Endothelial cell of umbilical vein (primary cell): ENCODE measurements around the gene HTR3C. TPM values are rescaled to one million over a fixed set of nuclear protein-coding genes. Genes with fewer than 3 reads are reported as not detected.

Experiments used
- BruUV-seq: library from RNA; stranded (reverse); fragments of 400-500 nt; replicated peaks from 2 replicates; lab custom pipeline; 2021; lab: Mats Ljungman, UMichigan
- CTCF ChIA-PET: fragments of 300-600, 350-600 bp; sonication (Branson Sonifier 250); formaldehyde crosslinking; loops from one replicate; lab custom pipeline; 2021; ENCODE audit warnings: antibody characterized with exemption, inconsistent platforms; lab: Charles Lee
- POLR2A ChIA-PET: fragments of 300-600, 350-600 bp; sonication (Branson Sonifier 250); formaldehyde crosslinking; loops from one replicate; lab custom pipeline; 2021; ENCODE audit warnings: antibody characterized with exemption, inconsistent platforms; lab: Charles Lee
- DNase-seq: peaks from one replicate; pipeline ENCODE4 v3.0.0-alpha.2; 2011; ENCODE audit warnings: low read depth, low spot score
- FAIRE-seq: peaks from 2 replicates; lab custom pipeline; 2011; peaks lifted over from hg19 to GRCh38; lab: Jason Lieb, UNC
- H2AFZ ChIP-seq: 2 replicates; pipeline ENCODE4 v1.6.0; 2012; ENCODE audit warnings: low read depth, low read length, control low read depth, inconsistent platforms
- H3K27ac ChIP-seq: 2 replicates; pipeline ENCODE4 v1.5.1; 2011; ENCODE audit warnings: low read depth, mild to moderate bottlenecking, control low read depth, low read length, moderate library complexity; ENCODE audit not compliant: insufficient read depth
- H3K27me3 ChIP-seq, 2 experiments: 2 replicates each; pipeline versions ENCODE4 v1.6.0 to v1.6.1; 2011; ENCODE audit warnings: low read length in 2 of 2, mixed read lengths in 1 of 2; ENCODE audit not compliant: control insufficient read depth in 2 of 2, insufficient read depth in 2 of 2
- H3K36me3 ChIP-seq, 2 experiments: 2 replicates in 1 of 2; 3 replicates in 1 of 2; pipeline ENCODE4 v1.5.1; 2011; ENCODE audit warnings: low read length in 2 of 2, mild to moderate bottlenecking in 1 of 2, moderate library complexity in 1 of 2; ENCODE audit not compliant: control insufficient read depth in 2 of 2, insufficient read depth in 2 of 2; ENCODE audit errors: extremely low read depth in 1 of 2
- H3K4me1 ChIP-seq: 3 replicates; pipeline ENCODE4 v1.5.1; 2011; ENCODE audit warnings: mild to moderate bottlenecking, low read length; ENCODE audit not compliant: control insufficient read depth, insufficient read depth; ENCODE audit errors: extremely low read depth
- H3K4me2 ChIP-seq: 2 replicates; pipeline ENCODE4 v1.6.1; 2011; ENCODE audit warnings: low read length, control low read depth, mixed read lengths; ENCODE audit not compliant: insufficient read depth
- H3K4me3 ChIP-seq, 3 experiments: fragments of 200-600 bp in 1 of 3; sonication (generic), shearing (Covaris generic) in 1 of 3; replicated peaks in 1 of 3; 2 replicates each; pipeline ENCODE4 v1.5.1; 2011 to 2016; ENCODE audit warnings: control low read depth in 3 of 3, low read length in 3 of 3, mild to moderate bottlenecking in 2 of 3, inconsistent platforms in 1 of 3, low read depth in 1 of 3, moderate library complexity in 1 of 3; ENCODE audit not compliant: insufficient read depth in 1 of 3
- H3K79me2 ChIP-seq: 2 replicates; pipeline ENCODE4 v1.6.0; 2012; ENCODE audit warnings: low read length, inconsistent platforms; ENCODE audit not compliant: control insufficient read depth, insufficient read depth
- H3K9ac ChIP-seq: replicated peaks from 2 replicates; pipeline ENCODE3; 2011; ENCODE audit warnings: low read length, control low read depth; ENCODE audit not compliant: insufficient read depth; ENCODE audit errors: extremely low read depth
- H3K9me1 ChIP-seq: replicated peaks from 3 replicates; pipeline ENCODE4 v1.6.0; 2011; ENCODE audit warnings: mild to moderate bottlenecking, low read length; ENCODE audit not compliant: control insufficient read depth, insufficient read depth; ENCODE audit errors: extremely low read depth
- H3K9me3 ChIP-seq: replicated peaks from 2 replicates; pipeline ENCODE4 v1.5.1; 2012; ENCODE audit warnings: low read length, inconsistent platforms; ENCODE audit not compliant: control insufficient read depth, insufficient read depth
- H4K20me1 ChIP-seq: replicated peaks from 2 replicates; pipeline ENCODE3; 2011; ENCODE audit warnings: mild to moderate bottlenecking, low read length; ENCODE audit not compliant: control insufficient read depth, insufficient read depth; ENCODE audit errors: extremely low read depth
- EZH2 ChIP-seq: IDR thresholded peaks from 2 replicates; pipeline ENCODE4 v1.6.1; 2012; ENCODE audit warnings: borderline replicate concordance, low read depth, mild to moderate bottlenecking, moderate library complexity, low read length, inconsistent platforms; ENCODE audit not compliant: severe bottlenecking
- FOS ChIP-seq: IDR thresholded peaks from 2 replicates; pipeline ENCODE4 v1.6.1; 2011; ENCODE audit warnings: mild to moderate bottlenecking, low read length, moderate library complexity, borderline replicate concordance; ENCODE audit not compliant: insufficient read depth
- GATA2 ChIP-seq: IDR thresholded peaks from 2 replicates; pipeline ENCODE4 v1.7.0; 2011; ENCODE audit warnings: low read depth, mild to moderate bottlenecking, moderate library complexity, mixed read lengths, low read length; ENCODE audit not compliant: insufficient read length, insufficient read depth
- JUN ChIP-seq: IDR thresholded peaks from 2 replicates; pipeline ENCODE4 v1.6.1; 2011; ENCODE audit warnings: borderline replicate concordance, low read depth; ENCODE audit not compliant: insufficient read length, insufficient read depth
- MYC ChIP-seq: IDR thresholded peaks from one replicate; pipeline ENCODE4 v1.6.1; 2011; ENCODE audit warnings: mild to moderate bottlenecking, low read depth, low read length
- POLR2A ChIP-seq: IDR thresholded peaks from 2 replicates; pipeline ENCODE4 v1.6.1; 2012; ENCODE audit warnings: low read depth, mild to moderate bottlenecking, control low read depth, low read length
- POLR2AphosphoS5 ChIP-seq: IDR thresholded peaks from 2 replicates; pipeline ENCODE4 v1.6.1; 2012; ENCODE audit warnings: low read depth, mild to moderate bottlenecking, control low read depth, low read length, moderate library complexity; ENCODE audit not compliant: insufficient read depth
- dilution Hi-C: fragments of 300-500 bp; cut with MboI; formaldehyde crosslinking; loops from one replicate; pipeline ENCODE4 v1.15.0; 2019; ENCODE audit warnings: low sequenced_read_pairs; ENCODE audit not compliant: extremely low pct_ligation_motif_present
- intact Hi-C: fragments of 100-400 bp; cut with micrococcal nuclease; formaldehyde crosslinking; loops from one replicate; pipeline ENCODE4 v1.10.0; 2022
- polyA plus RNA-seq, 4 experiments: library from polyadenylated mRNA; depleted of rRNA in 3 of 4; stranded (reverse) in 3 of 4; unstranded in 1 of 4; fragments of >200 nt; gene quantifications; 2 replicates each; pipeline versions ENCODE4 v1.2.1 to v1.2.3, GENCODE V29; 2011 to 2012; ENCODE audit warnings: missing spikeins in 1 of 4
- total RNA-seq: library from RNA; stranded (reverse); gene quantifications from 2 replicates; pipeline ENCODE4 v1.2.3, GENCODE V29; 2021
- TF ChIP-seq, protein P1 (sequence below): IDR thresholded peaks from 2 replicates; pipeline ENCODE4 v1.6.1; 2011; ENCODE audit not compliant: insufficient read depth, insufficient read length
- TF ChIP-seq, protein P2 (sequence below), 2 donors: IDR thresholded peaks; 1 replicate in 1 of 2; 2 replicates in 1 of 2; pipeline ENCODE4 v1.5.1; 2011; ENCODE audit warnings: low read length in 2 of 2, mild to moderate bottlenecking in 2 of 2, moderate library complexity in 2 of 2, control low read depth in 1 of 2, inconsistent platforms in 1 of 2, low read depth in 1 of 2; ENCODE audit not compliant: insufficient read depth in 1 of 2; ENCODE audit errors: extremely low read depth in 1 of 2

HTR3C gene
- total and polyA plus RNA-seq, 2 donors (not counting 3 experiments of a cell fraction or from before 2014, with no cell fraction given), result not detected

DNA sequence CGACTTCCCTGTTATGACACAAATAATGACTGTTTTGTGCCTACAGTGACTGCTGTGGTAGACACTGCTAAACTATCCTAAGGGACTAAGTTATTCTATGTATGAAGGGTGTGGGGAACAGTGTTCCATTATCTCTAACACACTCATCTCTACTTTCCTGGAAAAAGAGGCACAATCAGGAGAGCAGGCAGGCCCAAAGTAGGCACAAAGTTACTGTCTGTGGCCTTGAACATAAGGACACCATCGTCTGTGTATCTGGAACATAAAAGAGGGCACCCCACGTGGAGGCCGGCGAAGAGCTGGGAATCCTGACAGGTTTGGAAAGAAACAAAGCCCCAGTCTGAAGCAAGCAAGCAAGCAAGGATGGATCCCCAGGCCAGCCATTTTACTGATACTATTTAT, 36.7 kb upstream of the HTR3C start:
- no peak for FAIRE-seq
- H2AFZ ChIP-seq, result no peak overlapping the region

More for the DNA sequence above, 36.7 kb upstream of the HTR3C start:
- dilution Hi-C loops (no loop called here), intact Hi-C loops (loop anchor here (2.0 to 5.0 kb wide), 4 partner anchors 119 to 547 kb away; partner anchors contain the start of genes AP2M1 and EIF2B5)
- Histone ChIP-seq H3K27ac (no peak overlapping the region), H3K4me3 (no peak overlapping the region), H3K9ac (no peak overlapping the region), H4K20me1 (no peaks in the 10 kb centered on the region), H3K27me3 (peaks cover 0 to 3% of the 10 kb centered on the region in 2 experiments), H3K4me2 (no peak overlapping the region), H3K4me1 (peaks cover 7% of the 10 kb centered on the region), H3K79me2 (peaks cover 2% of the 10 kb centered on the region), H3K36me3 (no peaks in the 10 kb centered on the region), H3K9me3 (no peaks in the 10 kb centered on the region), H3K9me1 (no peaks in the 10 kb centered on the region)
- DNase-seq, result no peak
- BruUV-seq, result no TSS peak
- ChIA-PET POLR2A (interaction anchor here (0.6 to 0.7 kb wide), 2 partner anchors 54 to 118 kb away, joined by 3 to 4 read pairs; no protein-coding TSS in a partner anchor), CTCF (interaction anchor here (0.7 to 4.5 kb wide), 10 partner anchors 10 to 211 kb away, joined by 3 to 31 read pairs (median 3); partner anchors contain the start of gene PARL)
- TF ChIP-seq, protein P1, sequence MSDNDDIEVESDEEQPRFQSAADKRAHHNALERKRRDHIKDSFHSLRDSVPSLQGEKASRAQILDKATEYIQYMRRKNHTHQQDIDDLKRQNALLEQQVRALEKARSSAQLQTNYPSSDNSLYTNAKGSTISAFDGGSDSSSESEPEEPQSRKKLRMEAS, result no peak
- TF ChIP-seq POLR2AphosphoS5, result no peak
- no peak for TF ChIP-seq FOS
- TF ChIP-seq POLR2A, result no peak
- TF ChIP-seq GATA2, result no peak
- no peak for TF ChIP-seq EZH2
- TF ChIP-seq, protein P2, sequence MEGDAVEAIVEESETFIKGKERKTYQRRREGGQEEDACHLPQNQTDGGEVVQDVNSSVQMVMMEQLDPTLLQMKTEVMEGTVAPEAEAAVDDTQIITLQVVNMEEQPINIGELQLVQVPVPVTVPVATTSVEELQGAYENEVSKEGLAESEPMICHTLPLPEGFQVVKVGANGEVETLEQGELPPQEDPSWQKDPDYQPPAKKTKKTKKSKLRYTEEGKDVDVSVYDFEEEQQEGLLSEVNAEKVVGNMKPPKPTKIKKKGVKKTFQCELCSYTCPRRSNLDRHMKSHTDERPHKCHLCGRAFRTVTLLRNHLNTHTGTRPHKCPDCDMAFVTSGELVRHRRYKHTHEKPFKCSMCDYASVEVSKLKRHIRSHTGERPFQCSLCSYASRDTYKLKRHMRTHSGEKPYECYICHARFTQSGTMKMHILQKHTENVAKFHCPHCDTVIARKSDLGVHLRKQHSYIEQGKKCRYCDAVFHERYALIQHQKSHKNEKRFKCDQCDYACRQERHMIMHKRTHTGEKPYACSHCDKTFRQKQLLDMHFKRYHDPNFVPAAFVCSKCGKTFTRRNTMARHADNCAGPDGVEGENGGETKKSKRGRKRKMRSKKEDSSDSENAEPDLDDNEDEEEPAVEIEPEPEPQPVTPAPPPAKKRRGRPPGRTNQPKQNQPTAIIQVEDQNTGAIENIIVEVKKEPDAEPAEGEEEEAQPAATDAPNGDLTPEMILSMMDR (IDR thresholded peaks at IDR 0.05; ENCODE audit: extremely low read depth in 1 of 2, insufficient read depth in 1 of 2, low read depth in 1 of 2, low read length in 2 of 2), result no peak
- no peak for TF ChIP-seq JUN
- TF ChIP-seq MYC, result no peak
